Caco-2 (cell line): ENCODE results near the gene IL17RC. TPM values are rescaled to one million over a fixed set of nuclear protein-coding genes. Genes with fewer than 3 reads are reported as not detected.
"Not testable (repeated sequence)": the region's sequence is repeated elsewhere in the genome, so short reads cannot be mapped to it uniquely, and the experiment has no call there.

Source experiments
- BruUV-seq: library from RNA; stranded (reverse); fragments of 400-500 nt; replicated peaks from 2 replicates; lab custom pipeline; 2021; lab: Mats Ljungman, UMichigan
- CTCF ChIA-PET: fragments of 300-600 bp; sonication (Branson Sonifier 250); formaldehyde crosslinking; loops from one replicate; lab custom pipeline; 2022; ENCODE audit warnings: antibody characterized with exemption; lab: Charles Lee
- POLR2A ChIA-PET: fragments of 300-600 bp; sonication (Branson Sonifier 250); formaldehyde crosslinking; loops from one replicate; lab custom pipeline; 2022; ENCODE audit warnings: antibody characterized with exemption; lab: Charles Lee
- DNase-seq, 2 experiments: peaks; one replicate each; pipeline versions ENCODE4 v3.0.0 to v3.0.0-alpha.2; 2020 to 2022
- H3K27me3 ChIP-seq: replicated peaks from 2 replicates; pipeline ENCODE4 v1.6.0; 2011; ENCODE audit warnings: low read length; ENCODE audit not compliant: control insufficient read depth, insufficient read depth
- H3K36me3 ChIP-seq: 2 replicates; pipeline ENCODE4 v1.5.1; 2011; ENCODE audit warnings: low read length; ENCODE audit not compliant: control insufficient read depth, insufficient read depth
- H3K4me1 ChIP-seq: fragments of 250-450 bp; sonication (Bioruptor Pico); 2 replicates; pipeline ENCODE4 v1.5.1; 2020; ENCODE audit warnings: mild to moderate bottlenecking
- H3K4me3 ChIP-seq: 2 replicates; pipeline ENCODE4 v1.5.1; 2011; ENCODE audit warnings: low read depth, mild to moderate bottlenecking, control low read depth, low read length
- H3K9me3 ChIP-seq: fragments of 250-450 bp; sonication (Bioruptor Pico); 2 replicates; pipeline ENCODE4 v1.5.1; 2020; ENCODE audit warnings: mild to moderate bottlenecking, moderate library complexity
- H3K27ac Mint-ChIP-seq: one replicate; pipeline ENCODE4 v1.8.0; 2022; ENCODE audit warnings: mixed read lengths; ENCODE audit not compliant: unreplicated experiment
- H3K27me3 Mint-ChIP-seq: one replicate; pipeline ENCODE4 v1.8.0; 2022; ENCODE audit warnings: mixed read lengths; ENCODE audit not compliant: insufficient read depth, unreplicated experiment
- H3K36me3 Mint-ChIP-seq: one replicate; pipeline ENCODE4 v1.8.0; 2022; ENCODE audit warnings: mild to moderate bottlenecking, mixed read lengths; ENCODE audit not compliant: insufficient read depth, unreplicated experiment
- H3K4me1 Mint-ChIP-seq: one replicate; pipeline ENCODE4 v1.8.0; 2022; ENCODE audit warnings: low read depth, mixed read lengths; ENCODE audit not compliant: unreplicated experiment
- H3K4me3 Mint-ChIP-seq: one replicate; pipeline ENCODE4 v1.8.0; 2022; ENCODE audit warnings: mild to moderate bottlenecking, moderate library complexity, mixed read lengths; ENCODE audit not compliant: unreplicated experiment
- H3K9me3 Mint-ChIP-seq: one replicate; pipeline ENCODE4 v1.8.0; 2022; ENCODE audit warnings: mixed read lengths; ENCODE audit not compliant: unreplicated experiment
- CTCF ChIP-seq, 2 experiments: fragments of 200-600 bp in 1 of 2; IDR thresholded peaks; 1 replicate in 1 of 2; 2 replicates in 1 of 2; pipeline versions ENCODE4 v1.5.1 to v1.8.0; 2011 to 2022; ENCODE audit warnings: antibody characterized with exemption in 1 of 2, control low read depth in 1 of 2, inconsistent platforms in 1 of 2, low read depth in 1 of 2, low read length in 1 of 2, mild to moderate bottlenecking in 1 of 2, moderate library complexity in 1 of 2; ENCODE audit not compliant: insufficient read depth in 1 of 2, severe bottlenecking in 1 of 2, unreplicated experiment in 1 of 2
- intact Hi-C: fragments of 100-400 bp; cut with micrococcal nuclease; formaldehyde crosslinking; loops from one replicate; pipeline ENCODE4 v1.10.0; 2022; ENCODE audit not compliant: unreplicated experiment
- total RNA-seq: library from RNA; stranded (reverse); gene quantifications from 2 replicates; pipeline ENCODE4 v1.2.3, GENCODE V29; 2022

Gene IL17RC
- total RNA-seq, 1 experiment from 2014 or later = 11.3 TPM

- H3K4me1 Mint-ChIP-seq = peaks cover 11% of the 10 kb centered on the region
- CTCF ChIA-PET = no interaction called here
- Histone ChIP-seq H3K36me3 (no peaks in the 10 kb centered on the region), H3K4me1 (peaks cover 26% of the 10 kb centered on the region), H3K4me3 (no peak overlapping the region), H3K27me3 (no peaks in the 10 kb centered on the region), H3K9me3 (no peaks in the 10 kb centered on the region)
- no peak overlapping the region for H3K27ac Mint-ChIP-seq
- H3K4me3 Mint-ChIP-seq = no peak overlapping the region
- no peak for DNase-seq
- H3K27me3 Mint-ChIP-seq = no peaks in the 10 kb centered on the region
- intact Hi-C loops = no loop called here
- H3K9me3 Mint-ChIP-seq = no peaks in the 10 kb centered on the region
- no peak for TF ChIP-seq CTCF (IDR thresholded peaks at IDR 0.05; ENCODE audit: insufficient read depth in 1 of 2, low read depth in 1 of 2, low read length in 1 of 2, severe bottlenecking in 1 of 2, unreplicated experiment in 1 of 2)
- no peaks in the 10 kb centered on the region for H3K36me3 Mint-ChIP-seq
- BruUV-seq = no TSS peak
- POLR2A ChIA-PET = interaction anchor here (0.7 kb wide), 1 partner anchor 9 kb away, joined by 4 read pairs; no protein-coding TSS in a partner anchor
These were observed 41.5 kb upstream of the IL17RC start for GRCh38 chr3:9875448-9875847.

- BruUV-seq, H3K4me3 Mint-ChIP-seq, POLR2A ChIA-PET, H3K9me3 ChIP-seq, H3K27me3 ChIP-seq, intact Hi-C loops, CTCF ChIA-PET, H3K36me3 ChIP-seq, H3K4me3 ChIP-seq, H3K27ac Mint-ChIP-seq, H3K36me3 Mint-ChIP-seq, DNase-seq, H3K9me3 Mint-ChIP-seq, H3K27me3 Mint-ChIP-seq: not testable (repeated sequence)
- peaks cover 13% of the 10 kb centered on the region for H3K4me1 Mint-ChIP-seq
- H3K4me1 ChIP-seq = peaks cover 26% of the 10 kb centered on the region
These were observed 40.6 kb upstream of the IL17RC start for GRCh38 chr3:9876255-9876654.

DNA sequence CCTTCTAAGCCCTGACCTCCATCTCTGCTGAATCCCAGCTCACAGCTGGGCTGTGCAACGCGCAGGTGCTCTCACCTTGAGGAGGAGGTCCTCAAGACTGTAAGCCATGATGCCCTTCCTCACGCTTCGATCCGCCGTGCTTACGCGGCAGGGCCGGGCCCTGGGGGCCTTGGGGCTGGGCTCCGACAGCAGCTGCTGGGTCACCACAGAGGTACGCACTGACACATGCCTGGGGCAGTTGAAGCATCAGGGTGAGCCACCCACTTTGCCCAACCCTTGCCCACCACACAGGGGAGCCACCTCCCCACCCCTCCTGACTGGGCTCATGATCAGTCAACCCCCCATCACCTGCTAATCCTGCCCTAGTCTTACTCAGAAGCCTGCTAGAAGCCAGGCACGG is 39.9 kb upstream of the IL17RC start:
- H3K4me1 ChIP-seq = peaks cover 26% of the 10 kb centered on the region
- CTCF ChIA-PET = no interaction called here
- no peaks in the 10 kb centered on the region for H3K36me3 Mint-ChIP-seq
- H3K4me1 Mint-ChIP-seq = peaks cover 13% of the 10 kb centered on the region
- H3K27ac Mint-ChIP-seq = no peak overlapping the region
- H3K9me3 Mint-ChIP-seq = no peaks in the 10 kb centered on the region
- no peaks in the 10 kb centered on the region for H3K27me3 ChIP-seq
- intact Hi-C loops = no loop called here
- TF ChIP-seq CTCF (IDR thresholded peaks at IDR 0.05; ENCODE audit: insufficient read depth in 1 of 2, low read depth in 1 of 2, low read length in 1 of 2, severe bottlenecking in 1 of 2, unreplicated experiment in 1 of 2) = no peak
- POLR2A ChIA-PET = no interaction called here
- no peaks in the 10 kb centered on the region for H3K36me3 ChIP-seq
- H3K27me3 Mint-ChIP-seq = no peaks in the 10 kb centered on the region
- no TSS peak for BruUV-seq
- no peak overlapping the region for H3K4me3 ChIP-seq
- H3K4me3 Mint-ChIP-seq = no peak overlapping the region
- no peak for DNase-seq
- H3K9me3 ChIP-seq = no peaks in the 10 kb centered on the region

GRCh38 chr3:9878700-9879099 is 38.2 kb upstream of the IL17RC start:
- intact Hi-C loops = no loop called here
- BruUV-seq = no TSS peak
- H3K4me1 ChIP-seq = peaks cover 26% of the 10 kb centered on the region
- no peaks in the 10 kb centered on the region for H3K36me3 ChIP-seq
- Mint-ChIP-seq H3K27ac (peak overlapping the region; percentile 13), H3K36me3 (no peaks in the 10 kb centered on the region), H3K9me3 (no peaks in the 10 kb centered on the region), H3K4me3 (peak overlapping the region; percentile 7), H3K4me1 (peaks cover 13% of the 10 kb centered on the region), H3K27me3 (no peaks in the 10 kb centered on the region)
- CTCF ChIA-PET = no interaction called here
- no peak overlapping the region for H3K4me3 ChIP-seq
- TF ChIP-seq CTCF (IDR thresholded peaks at IDR 0.05; ENCODE audit: insufficient read depth in 1 of 2, low read depth in 1 of 2, low read length in 1 of 2, severe bottlenecking in 1 of 2, unreplicated experiment in 1 of 2) = no peak
- POLR2A ChIA-PET = interaction anchor here (0.5 to 0.6 kb wide), 2 partner anchors 8 to 11 kb away, joined by 3 to 4 read pairs; no protein-coding TSS in a partner anchor
- no peaks in the 10 kb centered on the region for H3K27me3 ChIP-seq
- no peaks in the 10 kb centered on the region for H3K9me3 ChIP-seq
- peak; percentile 38 to 80 for DNase-seq
